HG03558 (cell line): ENCODE data around the gene TCF7L1.

ENCODE experiments used
- ATAC-seq: cut with Tn5 transposase; IDR thresholded peaks from one replicate; pipeline ENCODE4 v1.9.1; 2021; ENCODE audit warnings: moderate number of reproducible peaks; ENCODE audit not compliant: unreplicated experiment; ENCODE audit errors: extremely low read depth

Gene TCF7L1

DNA sequence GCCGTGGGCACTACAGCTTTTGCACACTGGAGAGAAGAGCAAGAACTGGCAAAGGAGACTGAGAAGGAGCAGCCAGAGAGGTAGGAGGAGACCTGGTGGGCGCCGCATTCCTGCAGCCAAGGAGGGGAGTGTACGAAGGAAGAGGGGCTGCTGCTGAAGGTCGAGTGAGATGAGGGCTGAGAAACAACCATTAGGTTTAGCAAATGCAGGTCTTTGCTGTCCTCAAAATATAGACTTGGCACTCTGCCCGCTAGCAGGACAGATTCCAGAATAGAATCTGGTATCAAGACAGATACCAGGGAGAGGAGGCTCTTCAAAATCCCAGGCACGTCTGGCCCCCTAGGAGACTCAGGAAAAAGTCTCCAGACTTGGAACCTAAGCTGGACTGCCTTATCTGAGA lies 111.6 kb downstream of the TCF7L1 start:
- ATAC-seq: no peak

DNA sequence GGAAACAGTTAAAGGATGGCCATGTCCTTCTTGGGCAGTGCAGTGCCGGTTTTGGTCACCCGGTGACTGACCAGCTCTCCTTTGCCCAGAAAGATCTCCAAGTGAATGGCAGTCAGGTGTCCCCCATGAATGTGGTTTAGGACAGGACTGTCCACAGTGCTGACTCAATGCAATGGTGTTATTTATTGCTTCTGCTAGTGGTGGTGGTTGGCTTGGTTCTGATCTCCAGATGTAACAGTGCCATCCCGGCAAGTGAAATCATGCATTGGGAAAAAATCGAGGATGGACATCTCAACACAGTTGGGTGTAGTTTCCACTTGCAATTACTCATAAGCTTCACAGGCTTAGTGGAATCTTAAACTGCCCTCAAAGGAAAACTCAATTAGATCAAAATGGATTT lies 112.7 kb downstream of the TCF7L1 start:
- ATAC-seq: no peak

DNA sequence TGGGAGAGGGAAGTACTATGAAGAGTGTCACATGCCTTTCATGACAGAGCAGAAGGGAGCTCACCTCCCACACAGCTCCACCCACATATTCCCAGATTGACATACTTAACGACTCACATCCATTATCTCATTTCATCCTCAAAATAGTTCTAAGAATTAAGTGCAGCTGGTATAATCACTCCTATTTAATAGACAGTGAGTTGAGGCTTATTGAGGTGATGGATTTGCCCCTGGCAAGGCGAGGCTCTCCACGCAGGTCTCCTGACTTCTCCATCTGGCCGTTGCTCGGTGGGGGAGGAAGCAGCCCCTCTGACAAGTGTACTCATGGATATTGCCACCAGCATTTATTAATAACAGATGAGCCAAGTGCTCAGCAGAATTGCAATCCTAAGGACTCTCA lies 113.2 kb downstream of the TCF7L1 start:
- no peak for ATAC-seq

DNA sequence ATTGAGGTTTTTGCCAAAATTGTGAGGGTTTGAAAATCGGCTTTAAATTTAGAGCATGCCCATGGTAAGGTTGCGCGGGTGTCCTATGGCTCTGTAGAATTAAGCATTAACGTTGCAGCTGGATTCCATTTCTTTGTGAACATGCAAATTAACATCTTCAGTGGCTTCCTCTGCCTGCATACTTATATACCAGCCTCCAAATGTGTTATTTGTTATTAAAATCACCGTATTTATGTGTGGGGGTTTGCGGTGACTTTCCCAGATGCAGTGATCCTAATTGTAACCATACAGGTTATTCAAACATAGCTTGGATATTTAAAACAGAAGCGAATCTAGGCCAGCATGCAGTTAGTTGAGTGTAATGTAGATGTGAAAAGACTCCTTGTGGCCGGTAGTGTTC lies 114.4 kb downstream of the TCF7L1 start:
- no peak for ATAC-seq

DNA sequence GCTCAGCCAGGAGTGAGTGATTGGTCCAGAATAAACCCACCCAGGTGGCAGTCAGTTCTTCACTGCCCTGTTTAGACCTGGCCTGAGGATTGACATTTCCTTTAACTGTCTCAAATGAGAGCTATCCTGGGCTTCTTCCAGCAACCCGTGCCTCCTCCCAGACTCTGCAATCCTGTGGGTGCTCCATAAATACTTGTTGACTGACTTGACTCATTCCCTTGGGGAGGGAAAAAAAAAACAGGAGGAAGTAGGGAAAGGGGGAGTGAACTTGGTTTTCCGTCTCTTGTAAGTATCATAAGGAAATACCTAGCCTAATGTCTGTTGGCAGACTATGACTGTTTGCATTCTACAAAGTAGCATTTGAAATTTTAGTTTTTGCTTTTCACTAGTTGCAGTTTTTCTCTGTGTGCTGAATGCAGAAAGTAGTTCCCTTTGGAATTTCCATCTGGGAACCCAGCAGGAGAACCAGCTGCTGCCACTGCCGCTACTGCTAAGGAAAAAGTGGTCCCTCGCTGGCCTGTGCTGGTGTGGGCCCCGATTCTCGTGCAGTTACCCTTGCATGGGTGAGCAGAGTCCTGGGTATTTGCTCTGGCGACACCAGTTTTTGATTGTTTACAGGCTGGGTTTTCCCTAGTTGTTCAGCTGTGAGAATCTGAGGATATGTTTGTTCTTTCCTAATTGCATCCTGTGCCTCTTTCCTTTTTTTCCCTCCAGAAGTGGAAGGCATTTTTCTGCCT lies 115.7 kb downstream of the TCF7L1 start:
- no peak for ATAC-seq

DNA sequence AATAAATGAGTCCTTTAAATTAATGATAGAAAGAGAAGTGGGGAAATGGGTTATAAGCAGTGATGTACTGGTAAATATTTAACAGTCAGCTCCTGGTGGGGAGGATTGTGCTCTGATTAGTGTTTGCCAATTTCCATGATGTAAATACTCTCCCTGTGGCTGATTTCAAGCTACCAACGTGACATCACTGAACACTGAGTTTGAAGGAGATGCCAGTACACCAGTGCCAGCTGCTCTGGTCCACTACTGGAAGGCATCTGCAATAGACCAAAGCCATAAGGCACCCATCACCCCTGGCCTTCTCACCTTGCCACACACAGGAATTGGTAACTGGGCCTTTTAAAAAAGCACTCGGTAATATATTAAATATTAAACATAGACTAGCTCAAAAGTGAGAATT lies 116.9 kb downstream of the TCF7L1 start:
- no peak for ATAC-seq

DNA sequence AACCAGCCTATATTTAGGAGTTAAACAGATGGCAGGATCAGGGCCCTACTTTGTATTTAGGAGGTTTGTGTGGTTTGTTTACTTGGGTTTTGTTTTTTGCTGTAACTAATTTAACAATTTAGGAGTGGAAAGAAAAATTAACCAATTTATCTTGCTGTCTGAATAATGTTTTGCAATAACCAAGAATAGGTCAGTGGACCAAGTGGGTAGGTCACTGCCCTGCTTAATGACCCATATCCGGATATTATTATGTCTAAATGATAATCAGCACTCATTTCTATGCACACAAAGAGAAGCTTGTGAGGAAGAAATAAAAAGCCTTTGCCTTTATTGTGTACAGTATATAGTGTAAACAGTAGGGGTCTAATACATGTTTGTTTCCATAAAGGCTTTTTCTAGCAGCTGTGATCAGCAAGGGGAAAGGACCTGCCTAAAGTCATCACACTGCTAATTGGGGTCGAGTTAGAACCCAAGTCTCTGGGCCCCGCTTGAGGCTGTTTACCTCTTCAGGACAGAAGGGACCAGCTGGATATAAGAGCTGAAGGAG lies 118.0 kb downstream of the TCF7L1 start:
- no peak for ATAC-seq

DNA sequence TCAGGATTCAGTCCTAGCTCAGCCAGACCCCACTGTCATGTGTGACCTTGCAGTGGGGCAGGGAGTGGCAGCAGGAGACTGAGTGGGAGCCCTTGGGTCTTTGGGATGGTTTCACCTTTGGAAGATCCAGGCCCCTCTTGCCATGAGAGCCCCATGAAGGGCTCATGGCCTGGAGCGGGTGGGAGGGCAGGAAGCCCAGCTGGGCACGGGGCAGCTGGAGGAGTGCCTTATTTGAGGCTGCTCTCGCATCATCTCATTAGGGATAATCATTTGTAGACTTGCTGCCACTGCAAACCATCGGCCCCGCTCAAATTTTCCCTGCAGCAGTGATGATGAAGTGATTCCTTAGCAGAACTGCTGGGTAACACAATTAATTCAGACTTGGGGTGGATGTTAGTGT lies 120.7 kb downstream of the TCF7L1 start:
- no peak for ATAC-seq

DNA sequence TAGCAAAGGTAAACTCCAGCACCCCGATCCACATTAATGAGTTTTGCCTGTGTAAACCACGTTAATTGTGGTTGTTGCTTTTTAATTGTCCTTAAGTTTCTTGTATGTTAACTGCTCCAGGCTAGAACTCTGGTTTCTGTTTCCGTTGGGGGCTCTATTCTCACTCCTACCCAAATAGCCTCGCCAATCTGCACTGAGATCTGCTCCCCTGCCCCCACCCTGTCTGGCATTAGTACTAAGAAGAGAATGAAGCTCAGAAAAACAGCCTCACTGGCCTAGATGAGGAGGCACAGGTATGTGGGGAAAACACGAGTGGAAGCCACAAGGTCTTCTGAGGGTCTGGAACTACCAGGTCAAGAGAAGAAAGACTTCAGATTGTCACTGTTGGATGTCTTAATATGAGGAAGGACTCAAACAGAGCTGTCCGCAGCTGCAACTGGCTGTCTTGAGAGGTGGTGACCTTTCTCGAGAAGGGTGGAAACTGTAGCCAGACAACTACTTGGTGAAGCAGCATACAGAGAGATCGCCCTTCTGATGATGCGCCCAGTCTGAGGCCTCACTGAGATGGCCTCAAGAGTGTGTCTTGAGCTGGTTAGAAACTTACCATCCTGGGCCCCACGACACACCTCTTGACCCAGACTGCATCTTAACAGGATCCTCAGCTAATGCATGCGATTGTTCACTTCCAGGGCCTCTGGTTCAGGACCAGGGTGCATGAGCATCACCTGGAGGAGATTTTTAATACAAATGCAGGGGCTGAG lies 121.5 kb downstream of the TCF7L1 start:
- ATAC-seq: no peak

DNA sequence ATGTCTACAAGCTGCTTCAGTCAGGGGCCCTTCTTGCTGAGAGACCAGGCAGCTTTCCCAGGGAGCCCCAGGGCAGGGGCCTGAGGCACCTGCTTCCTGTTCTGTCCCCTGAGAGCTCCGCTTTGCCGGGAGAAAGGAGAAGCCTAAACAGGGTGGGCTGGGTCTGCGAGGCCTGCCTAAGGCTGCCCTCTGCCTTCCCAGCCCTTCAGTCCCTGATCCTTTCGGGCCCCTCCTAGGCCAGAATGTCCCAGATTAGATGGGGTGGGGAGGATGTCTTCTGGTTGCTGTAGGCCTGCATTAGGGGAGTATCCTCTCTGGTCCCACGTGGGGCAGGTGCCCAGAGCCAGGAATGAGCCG lies 122.2 kb downstream of the TCF7L1 start:
- no peak for ATAC-seq

DNA sequence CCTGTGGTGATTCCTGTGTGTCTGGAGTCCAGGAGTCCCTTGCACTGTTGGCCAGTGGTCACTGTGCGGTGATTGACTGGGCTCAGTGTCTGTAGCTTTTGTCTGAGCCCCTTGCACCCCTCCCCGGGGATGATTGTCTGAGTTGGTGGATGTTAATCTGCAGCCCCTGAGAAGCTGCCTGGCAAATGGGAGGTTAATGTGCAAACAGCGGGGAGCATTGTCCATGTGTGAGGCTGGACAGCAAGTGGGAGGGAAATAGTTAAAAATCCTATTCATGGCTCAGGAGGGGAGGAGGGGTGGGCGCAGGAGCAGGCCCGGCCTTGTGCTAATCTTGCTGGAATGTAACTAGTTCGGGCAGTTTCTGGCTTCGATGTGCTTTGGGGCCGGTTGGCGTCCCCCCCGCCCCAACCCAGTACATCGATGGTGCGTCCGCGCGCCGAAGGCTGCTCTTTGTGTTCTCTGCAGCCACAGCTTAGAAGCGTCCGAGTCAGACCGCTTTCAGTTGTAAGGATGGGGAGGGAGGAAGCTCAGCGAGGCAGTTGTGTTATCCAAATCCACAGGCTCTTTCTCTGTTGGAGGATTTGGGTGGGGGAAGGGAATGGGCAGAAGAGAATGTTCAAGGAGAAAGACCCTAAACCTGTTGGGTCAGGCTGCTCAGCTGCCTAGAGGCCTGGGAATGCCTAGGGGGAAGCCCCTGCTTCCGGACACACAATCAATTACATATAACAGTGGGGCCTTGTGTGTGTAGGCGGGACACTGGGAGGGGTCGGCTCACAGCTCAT lies 122.8 kb downstream of the TCF7L1 start:
- ATAC-seq: no peak

DNA sequence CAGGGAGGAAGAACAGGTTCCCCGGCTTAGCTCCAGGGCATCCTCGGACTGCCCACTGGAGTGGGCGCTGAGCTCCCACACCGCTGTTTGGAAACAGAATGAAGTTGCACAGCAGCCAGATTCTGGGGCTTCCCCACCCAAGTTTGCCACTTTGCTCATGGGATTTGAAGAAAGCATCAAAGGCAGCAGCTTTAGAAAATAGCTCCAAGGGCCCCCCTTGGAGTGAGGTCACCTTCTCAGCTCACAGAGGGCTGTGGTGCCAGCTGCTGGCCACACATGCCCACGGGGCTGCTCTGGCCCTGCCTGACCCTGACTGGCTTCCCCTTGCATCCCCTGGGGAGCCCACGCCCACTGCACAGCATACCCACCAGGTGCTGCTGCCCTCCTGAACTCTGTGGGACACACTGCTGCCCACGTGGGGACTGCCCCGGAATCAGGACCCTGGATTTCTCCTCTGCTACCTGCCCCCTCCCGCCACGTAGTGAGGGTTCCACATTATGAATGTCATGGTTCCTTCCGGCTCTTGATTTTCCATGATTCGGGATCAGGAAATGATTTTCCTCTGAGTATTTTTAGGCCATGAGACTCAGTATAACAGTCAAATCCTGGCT lies 124.3 kb downstream of the TCF7L1 start:
- ATAC-seq: no peak

DNA sequence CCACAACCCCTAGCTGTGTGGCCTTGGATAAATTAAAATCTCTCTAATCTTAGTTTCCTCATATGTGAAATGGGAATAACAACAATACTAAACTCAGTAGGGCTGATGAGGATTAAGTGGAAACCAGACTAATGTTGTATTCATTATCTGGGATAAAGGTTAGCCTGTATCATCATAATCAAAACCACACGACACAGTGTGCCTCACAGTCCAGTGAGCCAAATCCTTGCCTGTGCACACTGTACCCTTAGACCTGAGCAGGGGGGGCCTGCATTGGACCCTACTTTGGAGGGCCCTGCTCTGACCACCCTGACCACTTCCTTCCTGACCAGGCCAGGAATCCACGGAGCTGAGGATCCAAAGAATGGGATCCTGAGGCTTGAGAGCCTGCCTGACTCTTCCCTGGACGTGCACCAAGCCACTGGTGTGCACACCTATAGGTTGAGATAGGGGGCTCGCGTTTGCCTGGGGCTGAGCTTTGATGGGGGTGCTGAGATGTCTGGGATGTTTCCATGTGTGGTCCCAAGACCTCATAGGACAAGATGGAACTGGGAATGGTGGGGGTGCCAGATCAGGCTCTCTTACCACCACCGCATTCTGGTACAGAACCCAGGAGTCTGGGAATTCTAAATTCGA lies 124.9 kb downstream of the TCF7L1 start:
- no peak for ATAC-seq

DNA sequence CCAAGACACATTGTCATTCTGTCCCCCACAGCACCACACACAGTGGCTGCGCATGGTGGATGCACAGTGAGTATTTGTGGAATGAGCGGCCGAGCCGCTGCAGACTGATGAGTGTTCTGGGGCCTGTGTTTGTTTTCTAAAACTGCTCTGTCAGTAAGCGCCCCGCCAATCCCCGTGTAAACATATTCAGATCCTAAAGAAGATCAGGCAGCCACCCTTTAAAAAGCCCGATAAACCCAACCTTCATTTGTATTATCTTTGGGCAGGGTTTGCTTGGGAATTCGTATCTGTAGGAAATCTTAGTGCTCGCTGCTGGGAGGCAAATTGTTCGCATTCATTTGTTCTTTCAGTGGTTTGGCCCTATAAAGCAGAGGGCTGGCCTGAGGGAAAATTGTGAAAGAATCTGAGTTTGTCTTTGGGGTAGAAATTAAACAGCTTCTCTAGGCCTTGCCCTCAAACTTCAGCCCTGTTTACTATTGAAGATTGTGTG lies 126.0 kb downstream of the TCF7L1 start:
- ATAC-seq: no peak

DNA sequence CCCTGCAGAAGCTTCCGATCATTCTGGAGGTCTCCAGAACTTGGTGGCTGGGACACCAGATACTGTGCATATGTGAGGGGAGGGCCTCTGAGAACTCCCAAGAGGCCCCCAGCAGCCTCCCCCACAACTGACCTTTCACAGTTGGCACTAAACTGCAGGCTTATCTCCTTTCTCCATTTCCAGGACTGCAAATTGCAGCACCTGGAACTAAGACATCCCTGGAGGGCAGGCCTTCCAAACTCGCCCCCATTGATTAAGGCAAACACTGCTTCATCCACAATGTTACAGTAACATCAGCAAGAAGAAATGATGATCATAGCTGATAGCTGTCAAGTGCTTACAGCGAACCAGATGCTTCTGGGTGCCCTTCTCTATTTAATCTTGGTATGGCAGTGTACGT lies 126.7 kb downstream of the TCF7L1 start:
- no peak for ATAC-seq

DNA sequence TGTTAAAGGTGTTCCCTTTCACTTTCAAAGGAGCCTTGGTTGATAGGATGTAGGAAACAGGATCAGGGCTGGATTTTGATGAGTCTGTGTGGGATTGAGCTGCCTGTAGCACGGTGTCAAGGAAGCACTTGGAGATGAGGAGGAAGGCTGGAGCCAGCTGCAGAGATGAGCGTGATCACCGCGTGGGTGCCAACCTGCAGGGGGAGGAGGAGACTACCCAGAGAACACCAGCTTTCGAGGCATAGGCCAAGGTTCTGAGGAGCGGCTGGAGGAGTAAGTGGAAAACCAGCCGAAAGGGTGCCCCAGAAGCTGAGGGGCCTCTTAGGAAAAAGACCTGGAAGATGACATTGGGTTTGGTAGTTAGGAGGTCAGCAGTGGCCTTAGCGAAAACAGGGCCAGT lies 130.4 kb downstream of the TCF7L1 start:
- ATAC-seq: no peak

DNA sequence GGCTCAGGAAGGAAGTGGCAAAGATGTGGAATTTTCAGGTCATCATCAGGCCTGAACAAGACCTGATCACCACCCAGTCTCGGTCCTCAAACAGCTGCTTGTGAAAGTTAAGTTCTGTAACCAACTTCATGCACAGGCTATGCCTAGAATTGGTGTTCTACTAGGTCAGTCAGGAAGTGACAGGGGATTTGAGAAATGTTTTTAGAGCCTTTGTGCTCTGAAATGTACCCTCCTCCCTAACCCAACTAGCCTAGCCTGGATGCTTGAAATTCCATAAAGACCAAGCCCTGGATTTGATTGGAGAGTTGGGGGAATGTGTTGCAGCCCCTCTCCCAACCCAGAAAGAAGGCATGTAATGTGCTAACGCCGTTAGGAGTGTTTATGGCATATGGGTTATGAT lies 131.3 kb downstream of the TCF7L1 start:
- ATAC-seq: no peak

DNA sequence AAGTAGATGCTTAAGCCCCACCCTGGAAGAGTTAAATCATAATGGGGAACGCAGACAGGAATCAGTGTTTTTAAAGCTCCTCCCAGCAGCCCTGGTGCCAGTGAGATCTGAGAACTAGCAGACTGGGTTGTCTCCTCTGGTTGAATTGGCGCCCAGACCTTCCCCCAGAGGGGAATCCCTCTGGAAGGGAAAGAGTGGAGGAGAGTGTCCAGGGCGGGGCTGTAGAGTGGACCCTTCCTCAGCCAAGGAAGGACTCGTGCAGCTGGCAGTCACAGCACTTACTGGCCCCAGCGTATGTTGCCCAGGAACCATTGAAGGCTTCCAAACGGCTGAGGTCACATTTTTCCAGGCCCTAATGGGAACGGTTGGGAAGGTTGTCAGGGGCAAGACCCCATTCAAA lies 132.1 kb downstream of the TCF7L1 start:
- no peak for ATAC-seq

DNA sequence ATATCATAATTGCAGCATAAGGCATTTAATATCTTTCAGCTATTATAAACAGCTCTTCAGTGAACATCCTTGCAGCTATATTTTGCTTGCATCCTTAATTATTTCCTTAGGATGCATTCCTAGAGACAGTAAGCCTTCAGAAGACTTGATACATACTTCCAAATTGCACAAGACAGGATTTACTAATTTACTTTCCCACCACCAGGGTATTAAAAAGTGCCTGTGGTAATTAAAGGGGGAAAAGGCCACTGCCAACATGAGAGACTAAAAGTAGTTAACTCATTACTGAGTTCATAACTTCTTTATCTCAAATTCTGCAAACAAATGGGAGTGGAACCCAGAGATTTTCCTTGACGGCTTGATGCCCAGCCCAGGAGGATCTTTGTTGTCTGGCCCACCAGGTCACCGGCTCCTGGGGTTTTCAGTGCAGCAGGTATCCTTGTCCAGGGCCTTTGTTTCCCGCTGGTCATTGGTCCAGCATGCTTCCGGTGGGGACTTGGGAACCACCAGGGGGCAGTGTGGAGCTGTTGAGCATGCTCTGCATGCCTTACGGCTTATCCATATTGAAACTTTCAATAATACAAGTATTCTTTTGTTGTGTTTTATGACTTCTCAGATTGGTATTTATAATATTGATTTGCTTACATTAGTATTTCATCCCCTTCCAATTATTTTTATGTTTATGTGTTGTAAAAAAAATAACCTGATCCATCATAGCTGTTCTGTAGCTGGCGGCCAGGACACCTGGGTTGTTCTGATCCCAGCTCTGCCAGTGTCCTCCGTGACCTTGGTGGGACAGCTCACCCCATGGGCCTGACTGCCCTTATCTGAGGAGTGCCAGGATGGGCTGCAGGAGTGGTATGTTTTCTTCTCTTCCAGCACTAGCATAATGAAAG lies 133.2 kb downstream of the TCF7L1 start:
- peak; percentile 56 for ATAC-seq
